HCT116 (cell line): Measurements from ENCODE around the gene LIN7A.

ENCODE experiments used
- ATF3 ChIP-seq: IDR thresholded peaks from 2 replicates; pipeline ENCODE4 v1.6.1; 2012
- CTCF ChIP-seq, 3 experiments: fragments of 200-600 bp in 1 of 3; sonication (generic) in 1 of 3; IDR thresholded peaks in 2 of 3; conservative IDR thresholded peaks in 1 of 3; 2 replicates each; pipeline ENCODE4 v1.5.1; 2012 to 2017; ENCODE audit warnings: low read depth in 2 of 3, low read length in 2 of 3, antibody characterized with exemption in 1 of 3, borderline replicate concordance in 1 of 3, control low read depth in 1 of 3, mild to moderate bottlenecking in 1 of 3, mixed read lengths in 1 of 3, mixed run types in 1 of 3, moderate library complexity in 1 of 3; ENCODE audit not compliant: insufficient read depth in 1 of 3
- EZH2 ChIP-seq: fragments of 200-600 bp; sonication (generic); IDR thresholded peaks from 2 replicates; pipeline ENCODE4 v1.6.1; 2017; ENCODE audit warnings: antibody characterized with exemption, mixed run types
- JUND ChIP-seq: IDR thresholded peaks from 2 replicates; pipeline ENCODE4 v1.6.1; 2012
- MAX ChIP-seq: IDR thresholded peaks from 2 replicates; pipeline ENCODE4 v1.6.1; 2012
- POLR2A ChIP-seq: IDR thresholded peaks from 2 replicates; pipeline ENCODE4 v1.7.0; 2011; ENCODE audit warnings: borderline replicate concordance; ENCODE audit not compliant: insufficient read depth, insufficient read length; ENCODE audit errors: extremely low read depth
- POLR2AphosphoS5 ChIP-seq: IDR thresholded peaks from 2 replicates; pipeline ENCODE4 v1.6.1; 2011; ENCODE audit warnings: mild to moderate bottlenecking, low read depth, low read length, moderate library complexity
- RAD21 ChIP-seq: IDR thresholded peaks from 2 replicates; pipeline ENCODE4 v1.6.1; 2012; ENCODE audit warnings: low read depth, mild to moderate bottlenecking
- REST ChIP-seq: IDR thresholded peaks from 2 replicates; pipeline ENCODE4 v1.6.1; 2012; ENCODE audit warnings: low read depth
- ZNF274 ChIP-seq: fragments of 200-500 bp; sonication (Bioruptor generic); IDR thresholded peaks from 2 replicates; pipeline ENCODE4 v1.6.1; 2014; ENCODE audit warnings: mild to moderate bottlenecking, low read depth, low read length, inconsistent platforms

- TF ChIP-seq EZH2 (no peak), CTCF (IDR thresholded peaks at IDR 0.05 in 2 of 3, conservative IDR thresholded peaks at IDR 0.05 in 1 of 3; ENCODE audit: borderline replicate concordance in 1 of 3, insufficient read depth in 1 of 3, low read depth in 2 of 3, low read length in 2 of 3) (no peak), RAD21 (no peak), POLR2A (no peak), ATF3 (no peak), MAX (no peak), POLR2AphosphoS5 (no peak), REST (no peak), JUND (no peak), ZNF274 (no peak)
Observed at GRCh38 chr12:80909370-80909769, 28.4 kb downstream of the LIN7A start.
